ENCODE measurements around the gene SPARC. TPM values are rescaled to one million over a fixed set of nuclear protein-coding genes. Genes with fewer than 3 reads are reported as not detected.

SPARC gene
- total RNA-seq, 1 experiment from 2014 or later: not detected

- no peak for DNase-seq
- H3K27ac ChIP-seq (ENCODE audit: low read length): no peak overlapping the region
- no peak overlapping the region for H3K9ac ChIP-seq (ENCODE audit: low read length)
Observed at GRCh38 chr5:151637676-151638075, 49.0 kb downstream of the SPARC start.

DNA sequence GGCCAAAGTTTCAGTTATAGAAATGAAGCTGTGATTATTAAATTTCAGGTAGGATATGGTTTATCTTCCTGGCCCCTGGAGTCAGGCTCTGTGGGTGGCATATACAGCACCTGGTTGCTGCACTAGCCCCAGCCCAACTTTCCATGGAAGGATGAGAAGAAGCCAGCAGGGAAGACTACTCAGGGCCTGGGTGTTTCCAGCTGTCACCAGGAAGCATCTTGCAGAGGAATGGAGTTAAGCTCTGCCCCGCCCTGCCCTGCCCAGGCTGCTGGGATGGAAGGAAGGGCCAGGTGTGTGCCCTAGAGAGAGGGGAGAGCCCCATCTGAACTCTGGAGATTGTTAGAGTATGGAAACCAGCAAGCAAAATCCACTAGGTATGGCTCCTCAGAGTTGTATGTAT is 52.8 kb downstream of the SPARC start:
- Histone ChIP-seq H3K9ac (ENCODE audit: low read length) (no peak overlapping the region), H3K4me2 (ENCODE audit: low read depth, low read length, poor library complexity, severe bottlenecking) (no peak overlapping the region), H2AFZ (ENCODE audit: low read length) (no peak overlapping the region), H3K9me3 (ENCODE audit: low read length) (no peaks in the 10 kb centered on the region), H3K9me2 (replicated peaks; ENCODE audit: insufficient read depth, low read length) (no peaks in the 10 kb centered on the region), H3K79me2 (ENCODE audit: low read length) (no peaks in the 10 kb centered on the region), H3K36me3 (ENCODE audit: insufficient read depth, low read length) (no peaks in the 10 kb centered on the region), H3K4me3 (ENCODE audit: low read length) (no peak overlapping the region), H3K27ac (ENCODE audit: low read length) (no peak overlapping the region), H3K4me1 (ENCODE audit: low read length) (no peaks in the 10 kb centered on the region), H3K27me3 (ENCODE audit: low read length) (no peaks in the 10 kb centered on the region), H4K20me1 (ENCODE audit: insufficient read depth, low read depth, low read length) (no peaks in the 10 kb centered on the region)
- no peak for DNase-seq

More at GRCh38 chr5:151637676-151638075, 49.0 kb downstream of the SPARC start:
- Histone ChIP-seq H4K20me1 (ENCODE audit: insufficient read depth, low read depth, low read length) (no peaks in the 10 kb centered on the region), H3K79me2 (ENCODE audit: low read length) (no peaks in the 10 kb centered on the region), H3K9me3 (ENCODE audit: low read length) (no peaks in the 10 kb centered on the region), H3K36me3 (ENCODE audit: insufficient read depth, low read length) (no peaks in the 10 kb centered on the region), H3K27me3 (ENCODE audit: low read length) (no peaks in the 10 kb centered on the region), H2AFZ (ENCODE audit: low read length) (no peak overlapping the region), H3K4me3 (ENCODE audit: low read length) (no peak overlapping the region), H3K4me2 (ENCODE audit: low read depth, low read length, poor library complexity, severe bottlenecking) (no peak overlapping the region), H3K4me1 (ENCODE audit: low read length) (no peaks in the 10 kb centered on the region), H3K9me2 (replicated peaks; ENCODE audit: insufficient read depth, low read length) (no peaks in the 10 kb centered on the region)

DNA sequence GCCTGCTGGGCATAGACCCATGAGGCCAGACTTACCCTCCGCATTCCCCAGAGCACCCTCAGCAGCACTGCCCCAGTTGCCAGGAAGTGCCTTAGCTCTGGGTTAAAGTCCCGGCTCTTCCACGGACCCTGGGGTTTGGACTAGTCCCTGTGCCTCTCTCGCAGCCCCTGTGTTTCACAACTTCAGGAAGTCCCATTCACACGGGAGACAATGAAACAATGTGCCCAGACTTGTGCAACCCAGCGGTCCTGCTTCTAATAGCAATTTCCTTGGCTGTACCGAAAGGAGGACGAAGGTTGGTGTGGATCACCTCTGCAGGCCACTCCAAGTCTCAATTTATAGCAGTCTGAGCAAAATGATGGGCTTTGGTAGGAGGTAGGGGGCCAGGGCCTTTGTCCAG is 53.8 kb downstream of the SPARC start:
- no peak overlapping the region for H2AFZ ChIP-seq (ENCODE audit: low read length)
- H3K4me2 ChIP-seq (ENCODE audit: low read depth, low read length, poor library complexity, severe bottlenecking): no peak overlapping the region
- H3K27me3 ChIP-seq (ENCODE audit: low read length): no peaks in the 10 kb centered on the region
- no peaks in the 10 kb centered on the region for H3K36me3 ChIP-seq (ENCODE audit: insufficient read depth, low read length)
- H3K4me1 ChIP-seq (ENCODE audit: low read length): no peaks in the 10 kb centered on the region
- no peak overlapping the region for H3K27ac ChIP-seq (ENCODE audit: low read length)
- no peak for DNase-seq
- H3K9me2 ChIP-seq (replicated peaks; ENCODE audit: insufficient read depth, low read length): no peaks in the 10 kb centered on the region
- H4K20me1 ChIP-seq (ENCODE audit: insufficient read depth, low read depth, low read length): no peaks in the 10 kb centered on the region
- H3K79me2 ChIP-seq (ENCODE audit: low read length): no peaks in the 10 kb centered on the region
- no peak overlapping the region for H3K9ac ChIP-seq (ENCODE audit: low read length)
- H3K9me3 ChIP-seq (ENCODE audit: low read length): no peaks in the 10 kb centered on the region
- H3K4me3 ChIP-seq (ENCODE audit: low read length): no peak overlapping the region

GRCh38 chr5:151632524-151632923 is 54.2 kb downstream of the SPARC start:
- Histone ChIP-seq H3K9me3 (ENCODE audit: low read length) (no peaks in the 10 kb centered on the region), H3K36me3 (ENCODE audit: insufficient read depth, low read length) (no peaks in the 10 kb centered on the region), H3K4me3 (ENCODE audit: low read length) (no peak overlapping the region), H3K4me2 (ENCODE audit: low read depth, low read length, poor library complexity, severe bottlenecking) (no peak overlapping the region), H3K27me3 (ENCODE audit: low read length) (no peaks in the 10 kb centered on the region), H4K20me1 (ENCODE audit: insufficient read depth, low read depth, low read length) (no peaks in the 10 kb centered on the region), H3K9ac (ENCODE audit: low read length) (no peak overlapping the region), H3K79me2 (ENCODE audit: low read length) (no peaks in the 10 kb centered on the region), H3K27ac (ENCODE audit: low read length) (no peak overlapping the region), H3K4me1 (ENCODE audit: low read length) (no peaks in the 10 kb centered on the region), H2AFZ (ENCODE audit: low read length) (no peak overlapping the region), H3K9me2 (replicated peaks; ENCODE audit: insufficient read depth, low read length) (no peaks in the 10 kb centered on the region)
- no peak for DNase-seq

DNA sequence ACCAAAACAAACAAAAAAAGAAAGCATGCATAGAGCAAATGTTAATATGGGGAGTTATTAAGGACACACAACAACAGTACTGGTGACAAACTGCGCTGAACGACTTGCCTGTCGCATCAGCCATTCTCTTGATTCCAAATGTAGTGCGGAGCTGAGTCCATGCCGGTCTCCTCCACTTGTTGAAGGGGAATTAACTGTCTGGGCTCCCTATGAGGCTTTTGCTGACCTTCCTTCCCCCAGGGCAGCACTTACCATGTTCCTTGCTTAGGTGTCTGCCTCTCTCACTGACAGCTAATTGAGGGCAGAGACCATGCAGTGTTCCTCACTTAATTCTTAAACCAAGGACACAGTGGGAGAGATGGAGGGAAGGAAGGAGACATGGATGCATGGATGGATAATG is 54.8 kb downstream of the SPARC start:
- Histone ChIP-seq H2AFZ (ENCODE audit: low read length) (no peak overlapping the region), H3K9me2 (replicated peaks; ENCODE audit: insufficient read depth, low read length) (no peaks in the 10 kb centered on the region), H3K9ac (ENCODE audit: low read length) (no peak overlapping the region), H3K27ac (ENCODE audit: low read length) (no peak overlapping the region), H3K27me3 (ENCODE audit: low read length) (no peaks in the 10 kb centered on the region), H3K4me1 (ENCODE audit: low read length) (no peaks in the 10 kb centered on the region), H3K79me2 (ENCODE audit: low read length) (no peaks in the 10 kb centered on the region), H4K20me1 (ENCODE audit: insufficient read depth, low read depth, low read length) (no peaks in the 10 kb centered on the region), H3K9me3 (ENCODE audit: low read length) (no peaks in the 10 kb centered on the region), H3K4me3 (ENCODE audit: low read length) (no peak overlapping the region), H3K36me3 (ENCODE audit: insufficient read depth, low read length) (no peaks in the 10 kb centered on the region), H3K4me2 (ENCODE audit: low read depth, low read length, poor library complexity, severe bottlenecking) (no peak overlapping the region)
- DNase-seq: no peak

GRCh38 chr5:151630088-151630487 is 56.6 kb downstream of the SPARC start:
- H3K4me3 ChIP-seq (ENCODE audit: low read length): no peak overlapping the region
- no peak for DNase-seq
- no peak overlapping the region for H2AFZ ChIP-seq (ENCODE audit: low read length)
- H3K4me2 ChIP-seq (ENCODE audit: low read depth, low read length, poor library complexity, severe bottlenecking): no peak overlapping the region
- no peaks in the 10 kb centered on the region for H3K9me3 ChIP-seq (ENCODE audit: low read length)
- H3K9me2 ChIP-seq (replicated peaks; ENCODE audit: insufficient read depth, low read length): no peaks in the 10 kb centered on the region
- no peaks in the 10 kb centered on the region for H3K4me1 ChIP-seq (ENCODE audit: low read length)
- H3K27me3 ChIP-seq (ENCODE audit: low read length): no peaks in the 10 kb centered on the region
- no peak overlapping the region for H3K27ac ChIP-seq (ENCODE audit: low read length)
- no peaks in the 10 kb centered on the region for H3K36me3 ChIP-seq (ENCODE audit: insufficient read depth, low read length)
- H3K79me2 ChIP-seq (ENCODE audit: low read length): no peaks in the 10 kb centered on the region
- no peak overlapping the region for H3K9ac ChIP-seq (ENCODE audit: low read length)
- no peaks in the 10 kb centered on the region for H4K20me1 ChIP-seq (ENCODE audit: insufficient read depth, low read depth, low read length)

- H4K20me1 ChIP-seq (ENCODE audit: insufficient read depth, low read depth, low read length): no peaks in the 10 kb centered on the region
- no peaks in the 10 kb centered on the region for H3K4me1 ChIP-seq (ENCODE audit: low read length)
- H3K4me2 ChIP-seq (ENCODE audit: low read depth, low read length, poor library complexity, severe bottlenecking): no peak overlapping the region
- no peak overlapping the region for H3K4me3 ChIP-seq (ENCODE audit: low read length)
- no peaks in the 10 kb centered on the region for H3K27me3 ChIP-seq (ENCODE audit: low read length)
- no peak overlapping the region for H3K27ac ChIP-seq (ENCODE audit: low read length)
- no peak for DNase-seq
- no peak overlapping the region for H2AFZ ChIP-seq (ENCODE audit: low read length)
- H3K36me3 ChIP-seq (ENCODE audit: insufficient read depth, low read length): no peaks in the 10 kb centered on the region
- H3K9ac ChIP-seq (ENCODE audit: low read length): no peak overlapping the region
- no peaks in the 10 kb centered on the region for H3K9me3 ChIP-seq (ENCODE audit: low read length)
- H3K9me2 ChIP-seq (replicated peaks; ENCODE audit: insufficient read depth, low read length): no peaks in the 10 kb centered on the region
- H3K79me2 ChIP-seq (ENCODE audit: low read length): no peaks in the 10 kb centered on the region
Observed at GRCh38 chr5:151628112-151628823, 58.4 kb downstream of the SPARC start.

DNA sequence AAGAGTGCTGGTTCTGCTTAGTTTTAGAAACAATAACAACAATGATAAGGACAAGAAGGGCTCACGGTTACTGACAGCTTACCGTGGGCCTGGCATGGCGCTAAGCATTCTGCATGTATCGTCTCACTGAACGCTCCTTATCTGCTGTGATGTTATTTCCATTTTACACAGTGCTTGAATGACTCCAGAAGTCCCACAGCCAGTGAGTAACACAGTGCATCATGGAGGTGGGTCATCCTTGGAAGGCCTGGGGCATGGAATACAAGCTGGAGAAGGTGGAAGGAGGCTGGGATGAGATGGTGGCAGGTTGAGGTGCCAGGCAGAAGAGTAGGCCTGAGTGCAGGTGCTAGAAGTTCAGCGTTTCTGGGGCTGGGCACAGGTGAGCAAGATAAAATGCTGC is 59.1 kb downstream of the SPARC start:
- H3K36me3 ChIP-seq (ENCODE audit: insufficient read depth, low read length): no peaks in the 10 kb centered on the region
- no peak overlapping the region for H3K27ac ChIP-seq (ENCODE audit: low read length)
- H3K4me1 ChIP-seq (ENCODE audit: low read length): no peaks in the 10 kb centered on the region
- no peak for DNase-seq
- H3K4me2 ChIP-seq (ENCODE audit: low read depth, low read length, poor library complexity, severe bottlenecking): no peak overlapping the region
- H4K20me1 ChIP-seq (ENCODE audit: insufficient read depth, low read depth, low read length): no peaks in the 10 kb centered on the region
- no peaks in the 10 kb centered on the region for H3K9me3 ChIP-seq (ENCODE audit: low read length)
- no peak overlapping the region for H2AFZ ChIP-seq (ENCODE audit: low read length)
- no peak overlapping the region for H3K4me3 ChIP-seq (ENCODE audit: low read length)
- no peaks in the 10 kb centered on the region for H3K27me3 ChIP-seq (ENCODE audit: low read length)
- H3K9ac ChIP-seq (ENCODE audit: low read length): no peak overlapping the region
- H3K79me2 ChIP-seq (ENCODE audit: low read length): no peaks in the 10 kb centered on the region
- H3K9me2 ChIP-seq (replicated peaks; ENCODE audit: insufficient read depth, low read length): no peaks in the 10 kb centered on the region
